Cardiac muscle cell (in vitro differentiated cells and primary cell): ENCODE data around the gene TANGO6. TPM values are rescaled to one million over a fixed set of nuclear protein-coding genes. Genes with fewer than 3 reads are reported as not detected.

ENCODE experiments used
- DNase-seq, 2 donors: peaks; one replicate each; pipeline versions ENCODE4 v3.0.0 to v3.0.0-alpha.2; 2010 to 2017; ENCODE audit warnings: low read depth in 1 of 2, low spot score in 1 of 2
- H3K27ac ChIP-seq: fragments of 200-600 bp; sonication (generic); 2 replicates; pipeline ENCODE4 v1.5.1; 2016
- H3K27me3 ChIP-seq: fragments of 200-600 bp; sonication (generic); 2 replicates; pipeline ENCODE4 v1.6.0; 2016; ENCODE audit warnings: control low read depth
- H3K36me3 ChIP-seq: fragments of 200-600 bp; sonication (generic); 2 replicates; pipeline ENCODE4 v1.5.1; 2016; ENCODE audit warnings: control low read depth
- H3K4me1 ChIP-seq: fragments of 200-600 bp; sonication (generic); 2 replicates; pipeline ENCODE4 v1.8.1; 2017; ENCODE audit warnings: low read depth, mild to moderate bottlenecking, mixed run types
- H3K4me3 ChIP-seq: fragments of 200-600 bp; sonication (generic); 2 replicates; pipeline ENCODE4 v1.5.1; 2016; ENCODE audit warnings: mild to moderate bottlenecking
- H3K9me3 ChIP-seq: fragments of 200-600 bp; sonication (generic); 2 replicates; pipeline ENCODE4 v1.5.1; 2017; ENCODE audit warnings: low read depth, mild to moderate bottlenecking, control low read depth
- polyA plus RNA-seq: library from polyadenylated mRNA; unstranded; fragments of >200 nt; fragmentation: Nextera tagmentation; extraction: Ambion mirVana; gene quantifications from 2 replicates; pipeline ENCODE4 v1.2.1, GENCODE V29; 2016
- total RNA-seq: library from RNA; depleted of rRNA; stranded (reverse); fragments of >200 nt; gene quantifications from 2 replicates; pipeline ENCODE4 v1.2.3, GENCODE V29; 2016
- TF ChIP-seq, protein P1 (sequence below): IDR thresholded peaks from 2 replicates; pipeline ENCODE4 v1.5.1; 2012; ENCODE audit warnings: low read depth, mild to moderate bottlenecking, low read length

The TANGO6 gene
- total and polyA plus RNA-seq, 2 experiments from 2014 or later = 5.4 to 8.9 TPM

DNA sequence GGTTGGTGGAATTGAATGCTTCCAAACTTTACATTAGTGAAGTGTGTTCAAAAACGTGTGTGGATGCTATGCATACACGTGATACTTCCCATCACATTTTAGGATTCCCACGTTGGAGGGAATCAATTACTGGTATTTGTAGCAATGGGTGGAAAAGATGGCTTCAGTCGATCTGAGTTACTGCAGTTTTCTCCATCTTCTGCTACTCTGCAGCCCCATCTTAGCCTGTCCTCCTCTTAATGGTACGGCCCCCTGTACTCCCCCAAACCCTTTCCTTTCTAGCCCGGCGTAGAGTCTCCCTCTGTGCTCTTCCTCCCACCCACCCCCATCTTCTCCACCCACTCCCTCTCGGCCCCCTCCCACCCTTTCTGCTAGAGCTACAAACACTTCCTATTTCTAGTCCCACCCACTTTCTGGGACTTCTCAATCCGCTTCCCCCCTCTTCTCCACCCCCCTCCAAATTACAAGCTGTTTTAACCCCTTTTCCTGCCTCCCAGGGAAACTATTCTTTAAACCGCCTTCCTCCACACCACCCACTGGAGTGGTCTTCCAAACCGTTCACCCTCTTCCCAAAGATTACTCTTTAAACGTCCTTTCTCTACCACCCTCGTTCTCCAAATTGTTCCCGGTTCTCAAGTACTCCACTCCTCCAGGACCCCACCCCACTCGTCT lies 288.0 kb downstream of the TANGO6 start:
- H3K27ac ChIP-seq = peak overlapping the region; percentile 99
- no peaks in the 10 kb centered on the region for H3K27me3 ChIP-seq
- TF ChIP-seq, protein P1, sequence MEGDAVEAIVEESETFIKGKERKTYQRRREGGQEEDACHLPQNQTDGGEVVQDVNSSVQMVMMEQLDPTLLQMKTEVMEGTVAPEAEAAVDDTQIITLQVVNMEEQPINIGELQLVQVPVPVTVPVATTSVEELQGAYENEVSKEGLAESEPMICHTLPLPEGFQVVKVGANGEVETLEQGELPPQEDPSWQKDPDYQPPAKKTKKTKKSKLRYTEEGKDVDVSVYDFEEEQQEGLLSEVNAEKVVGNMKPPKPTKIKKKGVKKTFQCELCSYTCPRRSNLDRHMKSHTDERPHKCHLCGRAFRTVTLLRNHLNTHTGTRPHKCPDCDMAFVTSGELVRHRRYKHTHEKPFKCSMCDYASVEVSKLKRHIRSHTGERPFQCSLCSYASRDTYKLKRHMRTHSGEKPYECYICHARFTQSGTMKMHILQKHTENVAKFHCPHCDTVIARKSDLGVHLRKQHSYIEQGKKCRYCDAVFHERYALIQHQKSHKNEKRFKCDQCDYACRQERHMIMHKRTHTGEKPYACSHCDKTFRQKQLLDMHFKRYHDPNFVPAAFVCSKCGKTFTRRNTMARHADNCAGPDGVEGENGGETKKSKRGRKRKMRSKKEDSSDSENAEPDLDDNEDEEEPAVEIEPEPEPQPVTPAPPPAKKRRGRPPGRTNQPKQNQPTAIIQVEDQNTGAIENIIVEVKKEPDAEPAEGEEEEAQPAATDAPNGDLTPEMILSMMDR = no peak
- DNase-seq = peak; percentile 42 to 47
- H3K4me1 ChIP-seq = peaks cover 12% of the 10 kb centered on the region
- no peaks in the 10 kb centered on the region for H3K9me3 ChIP-seq
- H3K36me3 ChIP-seq = peaks cover 4% of the 10 kb centered on the region
- H3K4me3 ChIP-seq = peak overlapping the region; percentile 95

DNA sequence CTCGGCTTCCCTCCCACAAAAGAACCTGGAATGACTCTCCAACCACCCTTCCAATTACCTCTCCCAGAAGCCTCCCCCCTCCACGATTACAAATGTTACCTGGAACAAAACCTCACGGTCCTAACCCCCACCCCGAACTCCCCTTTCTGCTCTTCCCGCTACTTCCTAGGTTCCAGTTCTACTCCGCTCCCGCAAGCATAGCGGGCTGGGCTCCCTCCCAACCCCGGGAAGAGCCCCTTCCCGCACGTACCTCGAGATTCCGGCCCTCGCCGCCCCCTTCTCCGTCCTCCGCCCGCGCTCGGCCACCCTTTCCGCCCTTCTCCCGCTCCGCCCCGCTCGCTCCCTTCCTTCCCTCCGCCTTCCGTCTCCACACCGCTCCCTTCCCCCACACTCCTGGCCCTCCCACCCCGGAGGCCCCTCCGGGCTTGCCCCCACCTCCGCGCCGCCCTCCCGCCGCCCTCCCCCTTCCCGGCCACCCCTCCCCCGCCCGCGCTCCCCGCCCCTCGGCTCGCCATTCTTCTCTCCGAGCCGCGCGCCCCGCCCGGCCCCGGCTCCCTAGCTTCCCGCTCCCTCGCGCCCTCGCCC lies 288.6 kb downstream of the TANGO6 start:
- H3K27me3 ChIP-seq = no peaks in the 10 kb centered on the region
- H3K36me3 ChIP-seq = peaks cover 4% of the 10 kb centered on the region
- H3K4me1 ChIP-seq = peaks cover 12% of the 10 kb centered on the region
- H3K4me3 ChIP-seq = peak overlapping the region; percentile 95
- H3K9me3 ChIP-seq = no peaks in the 10 kb centered on the region
- H3K27ac ChIP-seq = peak overlapping the region; percentile 99
- DNase-seq = peak; percentile 89 to 90
- TF ChIP-seq, protein P1 = no peak

DNA sequence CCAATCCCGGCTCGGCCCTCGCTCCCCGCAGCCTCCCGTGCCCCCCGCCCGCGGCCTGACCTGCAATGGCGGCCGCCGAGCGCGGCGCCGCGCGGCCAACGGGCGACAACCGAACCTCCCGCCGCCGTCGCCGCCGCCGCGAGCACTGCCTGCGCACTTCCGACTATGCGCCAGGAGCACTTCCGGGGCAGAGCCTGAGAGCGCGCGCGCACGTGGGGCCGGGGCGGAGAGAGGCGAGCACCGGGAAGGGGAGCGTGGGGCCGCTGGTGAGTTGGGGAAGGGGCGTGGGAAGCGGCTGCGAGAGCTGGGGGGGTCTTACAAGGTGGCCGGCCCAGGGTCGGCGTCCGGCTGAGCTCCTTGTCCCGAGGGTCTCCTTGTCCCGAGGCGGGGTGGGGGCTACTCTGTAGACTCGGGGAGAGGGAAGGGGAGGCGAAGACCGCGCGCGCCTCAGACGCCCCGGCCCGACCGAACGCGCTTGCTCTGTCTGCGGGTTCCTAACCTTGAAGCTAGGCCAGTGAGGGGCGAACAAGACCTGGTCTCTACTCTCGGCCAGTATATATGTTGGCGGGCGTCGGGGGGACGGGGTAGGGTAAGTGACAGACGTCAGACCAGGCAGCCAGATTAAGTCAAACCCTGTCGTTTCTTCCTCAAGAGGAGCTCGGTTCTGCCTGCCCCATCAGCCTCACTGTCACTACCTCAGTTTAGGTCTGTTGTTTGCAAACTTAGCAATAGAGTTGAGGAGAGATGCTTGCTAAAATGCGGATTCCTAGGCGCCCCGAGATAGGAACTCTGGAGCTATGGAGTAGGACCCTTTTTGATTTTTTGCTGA lies 289.3 kb downstream of the TANGO6 start, which contains the start of the genes CHTF8 and UTP4:
TSS of gene CHTF8 (minus strand) at position 165 of the 829 bp plus-strand sequence. CDS start 11,130 bp downstream, outside the sequence.
TSS of gene UTP4 (plus strand) at position 226 of the 829 bp plus-strand sequence. CDS start 811 bp downstream, outside the sequence.
- Histone ChIP-seq H3K27me3 (no peaks in the 10 kb centered on the region), H3K27ac (peak within 1 kb of the TSS; percentile 99), H3K36me3 (peaks cover 7% of the 10 kb centered on the region), H3K4me3 (peak within 1 kb of the TSS; percentile 95), H3K9me3 (no peaks in the 10 kb centered on the region), H3K4me1 (peaks cover 12% of the 10 kb centered on the region)
- TF ChIP-seq, protein P1 = no peak
- peak; percentile 88 to 93 for DNase-seq

DNA sequence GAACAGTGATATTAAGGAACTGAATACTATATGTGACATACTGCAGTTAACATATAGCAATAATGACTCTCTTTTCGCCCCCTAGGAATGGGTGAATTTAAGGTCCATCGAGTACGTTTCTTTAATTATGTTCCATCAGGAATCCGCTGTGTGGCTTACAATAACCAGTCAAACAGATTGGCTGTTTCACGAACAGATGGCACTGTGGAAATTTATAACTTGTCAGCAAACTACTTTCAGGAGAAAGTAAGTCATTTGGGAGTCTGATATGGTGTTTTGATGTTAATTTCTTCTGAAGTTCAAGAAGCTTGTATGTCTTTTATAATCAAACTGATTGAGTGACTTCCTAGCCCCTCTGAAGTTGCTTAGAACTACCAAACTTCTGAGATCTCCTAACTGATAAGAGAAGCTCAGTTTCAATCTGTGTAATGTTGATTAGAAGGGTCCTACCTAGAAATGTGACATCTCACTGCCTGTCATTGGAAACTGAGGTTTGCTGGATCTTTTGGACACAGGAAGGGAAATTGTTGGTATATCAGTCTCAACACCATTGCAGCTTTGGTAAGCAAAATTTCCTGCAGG lies 290.1 kb downstream of the TANGO6 start:
- Histone ChIP-seq H3K4me3 (peak overlapping the region; percentile 95), H3K27me3 (no peaks in the 10 kb centered on the region), H3K27ac (peak overlapping the region; percentile 99), H3K9me3 (no peaks in the 10 kb centered on the region), H3K36me3 (peaks cover 10% of the 10 kb centered on the region), H3K4me1 (peaks cover 12% of the 10 kb centered on the region)
- TF ChIP-seq, protein P1 = no peak
- DNase-seq = no peak

Other genes starting within 250 kb of the TANGO6 start
- gene CDH3, start 198.2 kb upstream of the TANGO6 start, total RNA-seq = 156 and 342 TPM in 2 replicates
- gene CDH3, start 198.2 kb upstream of the TANGO6 start, polyA plus RNA-seq = 115 and 211 TPM in 2 replicates
- 0.74 and 1.4 TPM in 2 replicates for gene CDH1, start 106.2 kb upstream of the TANGO6 start, total RNA-seq
- 0.09 TPM in 1 of 2 replicates, not detected in the other for gene CDH1, start 106.2 kb upstream of the TANGO6 start, polyA plus RNA-seq